Epithelial cell of proximal tubule (primary cell): Measurements from ENCODE around the gene AP4M1. TPM values are rescaled to one million over a fixed set of nuclear protein-coding genes. Genes with fewer than 3 reads are reported as not detected.
A peak's percentile ranks its signal among the peaks of the same experiment; 100 is the strongest.

Experiments
- DNase-seq: peaks from one replicate; pipeline ENCODE4 v3.0.0-alpha.2; 2011; ENCODE audit warnings: low read depth
- H3K4me3 ChIP-seq: 2 replicates; pipeline ENCODE4 v1.5.1; 2011; ENCODE audit warnings: low read depth, mild to moderate bottlenecking, low read length
- total RNA-seq: library from RNA; depleted of rRNA; stranded (reverse); fragments of >200 nt; gene quantifications from 2 replicates; pipeline ENCODE4 v1.2.3, GENCODE V29; 2015
- TF ChIP-seq, protein P1 (sequence below): conservative IDR thresholded peaks from 2 replicates; pipeline ENCODE4 v1.5.1; 2012; ENCODE audit warnings: low read depth, mild to moderate bottlenecking, low read length

Gene AP4M1
- 11.5 and 25.2 TPM in 2 replicates for total RNA-seq

- TF ChIP-seq, protein P1, sequence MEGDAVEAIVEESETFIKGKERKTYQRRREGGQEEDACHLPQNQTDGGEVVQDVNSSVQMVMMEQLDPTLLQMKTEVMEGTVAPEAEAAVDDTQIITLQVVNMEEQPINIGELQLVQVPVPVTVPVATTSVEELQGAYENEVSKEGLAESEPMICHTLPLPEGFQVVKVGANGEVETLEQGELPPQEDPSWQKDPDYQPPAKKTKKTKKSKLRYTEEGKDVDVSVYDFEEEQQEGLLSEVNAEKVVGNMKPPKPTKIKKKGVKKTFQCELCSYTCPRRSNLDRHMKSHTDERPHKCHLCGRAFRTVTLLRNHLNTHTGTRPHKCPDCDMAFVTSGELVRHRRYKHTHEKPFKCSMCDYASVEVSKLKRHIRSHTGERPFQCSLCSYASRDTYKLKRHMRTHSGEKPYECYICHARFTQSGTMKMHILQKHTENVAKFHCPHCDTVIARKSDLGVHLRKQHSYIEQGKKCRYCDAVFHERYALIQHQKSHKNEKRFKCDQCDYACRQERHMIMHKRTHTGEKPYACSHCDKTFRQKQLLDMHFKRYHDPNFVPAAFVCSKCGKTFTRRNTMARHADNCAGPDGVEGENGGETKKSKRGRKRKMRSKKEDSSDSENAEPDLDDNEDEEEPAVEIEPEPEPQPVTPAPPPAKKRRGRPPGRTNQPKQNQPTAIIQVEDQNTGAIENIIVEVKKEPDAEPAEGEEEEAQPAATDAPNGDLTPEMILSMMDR, result no peak
- peak; percentile 69 for DNase-seq
- peak within 1 kb of the TSS; percentile 74 for H3K4me3 ChIP-seq
Observed at GRCh38 chr7:100101016-100101862, at the start of gene AP4M1, which contains the start of gene MCM7. Gene AP4M1 (plus strand): TSS chr7:100101643. CDS start chr7:100101715, 72 bp downstream. Gene MCM7 (minus strand): TSS chr7:100101397. CDS start chr7:100101294, 103 bp downstream.

- TF ChIP-seq, protein P1, result peak; percentile 48
- peak; percentile 54 for DNase-seq
- no peak overlapping the region for H3K4me3 ChIP-seq
Observed at GRCh38 chr7:100053215-100053614, 48.2 kb upstream of the AP4M1 start.

DNA sequence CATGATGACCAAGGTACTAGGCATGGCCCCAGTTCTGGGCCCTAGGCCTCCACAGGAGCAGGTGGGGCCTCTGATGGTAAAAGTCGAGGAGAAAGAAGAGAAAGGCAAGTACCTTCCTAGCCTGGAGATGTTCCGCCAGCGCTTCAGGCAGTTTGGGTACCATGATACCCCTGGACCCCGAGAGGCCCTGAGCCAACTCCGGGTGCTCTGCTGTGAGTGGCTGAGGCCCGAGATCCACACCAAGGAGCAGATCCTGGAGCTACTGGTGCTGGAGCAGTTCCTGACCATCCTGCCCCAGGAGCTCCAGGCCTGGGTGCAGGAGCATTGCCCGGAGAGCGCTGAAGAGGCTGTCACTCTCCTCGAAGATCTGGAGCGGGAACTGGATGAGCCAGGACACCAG, 44.4 kb upstream of the AP4M1 start:
- no peak for DNase-seq
- no peak overlapping the region for H3K4me3 ChIP-seq
- TF ChIP-seq, protein P1, result no peak

DNA sequence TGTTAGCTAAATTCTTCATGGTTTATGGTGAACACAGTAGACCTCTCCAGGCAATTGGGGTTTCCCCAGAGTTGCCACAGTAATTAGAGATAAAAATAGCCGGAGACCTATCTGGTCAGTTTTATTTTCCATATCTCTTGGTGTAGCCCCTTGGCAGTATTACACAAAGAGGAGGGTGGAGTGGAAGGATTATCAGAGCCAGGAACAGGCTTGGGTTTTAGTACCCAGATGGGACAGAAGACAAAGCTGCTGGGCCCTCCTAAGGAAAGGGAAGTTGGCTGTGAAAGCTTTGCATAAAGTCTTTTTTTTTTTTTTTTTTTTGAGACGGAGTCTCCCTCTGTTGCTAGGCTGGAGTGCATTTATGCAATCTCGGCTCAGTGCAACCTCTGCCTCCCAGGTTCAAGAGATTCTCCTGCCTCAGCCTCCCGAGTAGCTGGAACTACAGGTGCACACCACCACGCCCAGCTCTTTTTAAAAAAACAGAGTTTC, 42.1 kb upstream of the AP4M1 start:
- no peak for DNase-seq
- H3K4me3 ChIP-seq, result no peak overlapping the region
- TF ChIP-seq, protein P1, result no peak

DNA sequence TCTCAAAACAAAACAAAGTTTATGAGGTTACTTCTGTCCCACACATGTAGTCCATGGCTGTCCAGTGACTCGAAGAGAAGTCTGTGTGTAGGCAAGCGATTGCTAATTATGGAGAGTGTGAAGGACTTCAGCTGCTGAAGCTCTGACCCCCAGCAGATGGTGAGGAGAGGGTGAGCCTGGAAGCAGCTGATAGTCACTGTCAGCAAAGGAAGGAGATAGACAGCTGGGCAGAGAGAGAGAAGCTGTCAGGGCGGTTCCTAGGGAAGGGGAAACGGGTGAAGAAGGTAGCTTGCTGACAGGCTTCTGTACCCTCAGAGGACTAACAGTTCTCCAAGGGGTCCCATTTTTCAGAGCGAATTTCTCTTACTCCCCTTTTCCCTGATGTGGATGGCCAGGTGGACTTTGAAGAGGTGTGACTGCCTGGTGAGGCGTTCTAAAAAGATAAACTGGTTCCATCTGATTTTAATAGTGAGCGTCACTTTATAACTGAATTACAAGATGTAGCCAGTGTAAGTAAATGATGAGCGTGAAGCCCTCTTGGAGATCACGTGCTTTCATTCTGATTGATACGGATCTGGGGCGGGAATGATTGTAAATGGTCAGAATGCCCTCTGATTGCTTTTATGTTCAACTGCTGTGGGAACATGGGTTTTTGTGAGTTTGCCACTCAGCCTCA, 39.8 kb upstream of the AP4M1 start:
- H3K4me3 ChIP-seq, result no peak overlapping the region
- DNase-seq, result no peak
- TF ChIP-seq, protein P1, result no peak

- no peak overlapping the region for H3K4me3 ChIP-seq
- TF ChIP-seq, protein P1, result no peak
- no peak for DNase-seq
Observed at GRCh38 chr7:100063376-100063775, 38.1 kb upstream of the AP4M1 start.
